OCI-LY7 (cell line): ENCODE measurements around the gene HDAC4.

Source experiments
- EZH2phosphoT487 ChIP-seq: fragments of 200-600 bp; sonication (generic); IDR thresholded peaks from 2 replicates; pipeline ENCODE4 v1.6.1; 2018; ENCODE audit warnings: low read depth, borderline replicate concordance, mild to moderate bottlenecking, mixed run types, antibody characterized with exemption, low read length, moderate library complexity, mixed read lengths
- TF ChIP-seq, protein P1 (sequence below): fragments of 200-600 bp; sonication (generic); conservative IDR thresholded peaks from 2 replicates; pipeline ENCODE4 v1.5.1; 2014; ENCODE audit warnings: mild to moderate bottlenecking, antibody characterized with exemption, low read length, moderate library complexity, mixed read lengths

GRCh38 chr2:239182981-239183791 lies 217.6 kb downstream of the HDAC4 start:
- TF ChIP-seq, protein P1, sequence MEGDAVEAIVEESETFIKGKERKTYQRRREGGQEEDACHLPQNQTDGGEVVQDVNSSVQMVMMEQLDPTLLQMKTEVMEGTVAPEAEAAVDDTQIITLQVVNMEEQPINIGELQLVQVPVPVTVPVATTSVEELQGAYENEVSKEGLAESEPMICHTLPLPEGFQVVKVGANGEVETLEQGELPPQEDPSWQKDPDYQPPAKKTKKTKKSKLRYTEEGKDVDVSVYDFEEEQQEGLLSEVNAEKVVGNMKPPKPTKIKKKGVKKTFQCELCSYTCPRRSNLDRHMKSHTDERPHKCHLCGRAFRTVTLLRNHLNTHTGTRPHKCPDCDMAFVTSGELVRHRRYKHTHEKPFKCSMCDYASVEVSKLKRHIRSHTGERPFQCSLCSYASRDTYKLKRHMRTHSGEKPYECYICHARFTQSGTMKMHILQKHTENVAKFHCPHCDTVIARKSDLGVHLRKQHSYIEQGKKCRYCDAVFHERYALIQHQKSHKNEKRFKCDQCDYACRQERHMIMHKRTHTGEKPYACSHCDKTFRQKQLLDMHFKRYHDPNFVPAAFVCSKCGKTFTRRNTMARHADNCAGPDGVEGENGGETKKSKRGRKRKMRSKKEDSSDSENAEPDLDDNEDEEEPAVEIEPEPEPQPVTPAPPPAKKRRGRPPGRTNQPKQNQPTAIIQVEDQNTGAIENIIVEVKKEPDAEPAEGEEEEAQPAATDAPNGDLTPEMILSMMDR, result no peak
- no peak for TF ChIP-seq EZH2phosphoT487
